CD4-positive, alpha-beta memory T cell (primary cell): ENCODE results near the gene SCAF1. TPM values are rescaled to one million over a fixed set of nuclear protein-coding genes. Genes with fewer than 3 reads are reported as not detected.
A peak's percentile ranks its signal among the peaks of the same experiment; 100 is the strongest.

Experiments used
- CTCF ChIA-PET: fragments of 350-600 bp; sonication (Branson Sonifier 250); formaldehyde crosslinking; loops from one replicate; lab custom pipeline; 2021; ENCODE audit warnings: inconsistent platforms; ENCODE audit not compliant: partially characterized antibody; lab: Charles Lee
- POLR2A ChIA-PET: fragments of 350-600 bp; sonication (Branson Sonifier 250); formaldehyde crosslinking; loops from one replicate; lab custom pipeline; 2021; ENCODE audit not compliant: partially characterized antibody; lab: Charles Lee
- DNase-seq, 5 donors: peaks; one replicate each; pipeline versions ENCODE4 v3.0.0 to v3.0.0-alpha.2; 2020 to 2022; ENCODE audit warnings: mixed read lengths in 1 of 5
- H3K27ac ChIP-seq: one replicate; pipeline ENCODE4 v1.7.0; 2013; ENCODE audit warnings: low read depth, low read length
- H3K27me3 ChIP-seq: 2 replicates; pipeline ENCODE4 v1.7.0; 2013; ENCODE audit warnings: mild to moderate bottlenecking, low read length, moderate library complexity; ENCODE audit not compliant: insufficient read depth
- H3K36me3 ChIP-seq: 2 replicates; pipeline ENCODE4 v1.7.0; 2013; ENCODE audit warnings: mild to moderate bottlenecking, low read length, moderate library complexity; ENCODE audit not compliant: insufficient read depth
- H3K4me1 ChIP-seq: 2 replicates; pipeline ENCODE4 v1.7.0; 2013; ENCODE audit warnings: mild to moderate bottlenecking, low read length, moderate library complexity; ENCODE audit not compliant: insufficient read depth
- H3K4me3 ChIP-seq, 2 donors: one replicate each; pipeline ENCODE4 v1.7.0; 2013; ENCODE audit warnings: low read length in 2 of 2, mild to moderate bottlenecking in 1 of 2
- H3K9me3 ChIP-seq, 2 donors: one replicate each; pipeline ENCODE4 v1.7.0; 2013; ENCODE audit warnings: low read length in 2 of 2, control low read depth in 1 of 2; ENCODE audit not compliant: control insufficient read depth in 1 of 2
- H3K27ac Mint-ChIP-seq, 7 donors: one replicate each; pipeline ENCODE4 v1.8.0; 2020 to 2021; ENCODE audit warnings: mixed read lengths in 7 of 7, mild to moderate bottlenecking in 6 of 7, inconsistent platforms in 3 of 7, moderate library complexity in 3 of 7
- H3K27me3 Mint-ChIP-seq, 2 donors: one replicate each; pipeline ENCODE4 v1.8.0; 2020 to 2021; ENCODE audit warnings: mixed read lengths in 2 of 2
- H3K36me3 Mint-ChIP-seq, 2 donors: one replicate each; pipeline ENCODE4 v1.8.0; 2020 to 2021; ENCODE audit warnings: mixed read lengths in 2 of 2, inconsistent platforms in 1 of 2, mild to moderate bottlenecking in 1 of 2
- H3K4me1 Mint-ChIP-seq, 4 donors: one replicate each; pipeline ENCODE4 v1.8.0; 2020 to 2021; ENCODE audit warnings: mixed read lengths in 4 of 4, mild to moderate bottlenecking in 1 of 4
- H3K4me3 Mint-ChIP-seq, 8 donors: one replicate each; pipeline ENCODE4 v1.8.0; 2020 to 2021; ENCODE audit warnings: mixed read lengths in 8 of 8, mild to moderate bottlenecking in 7 of 8, moderate library complexity in 6 of 8, inconsistent platforms in 3 of 8
- H3K9me3 Mint-ChIP-seq, 8 donors: one replicate each; pipeline ENCODE4 v1.8.0; 2020 to 2021; ENCODE audit warnings: mixed read lengths in 8 of 8, mild to moderate bottlenecking in 5 of 8, inconsistent platforms in 3 of 8, moderate library complexity in 1 of 8
- intact Hi-C: fragments of 100-400 bp; cut with micrococcal nuclease; formaldehyde crosslinking; loops from one replicate; pipeline ENCODE4 v1.15.1; 2023
- polyA plus RNA-seq, 2 donors: library from polyadenylated mRNA; unstranded; fragments of 300-500 nt; fragmentation: Illumina TruSeq; gene quantifications; one replicate each; pipeline ENCODE4 v1.2.3, GENCODE V29; 2021
- total RNA-seq, 2 experiments: library from RNA; stranded (reverse); gene quantifications; one replicate each; pipeline ENCODE4 v1.2.3, GENCODE V29; 2021

The SCAF1 gene
- total RNA-seq: 10 to 100 TPM; 60.5 to 62.7 TPM
- 1 to 10 TPM in 1 of 2 donors, not detected in 1; 4.0 TPM for polyA plus RNA-seq

DNA sequence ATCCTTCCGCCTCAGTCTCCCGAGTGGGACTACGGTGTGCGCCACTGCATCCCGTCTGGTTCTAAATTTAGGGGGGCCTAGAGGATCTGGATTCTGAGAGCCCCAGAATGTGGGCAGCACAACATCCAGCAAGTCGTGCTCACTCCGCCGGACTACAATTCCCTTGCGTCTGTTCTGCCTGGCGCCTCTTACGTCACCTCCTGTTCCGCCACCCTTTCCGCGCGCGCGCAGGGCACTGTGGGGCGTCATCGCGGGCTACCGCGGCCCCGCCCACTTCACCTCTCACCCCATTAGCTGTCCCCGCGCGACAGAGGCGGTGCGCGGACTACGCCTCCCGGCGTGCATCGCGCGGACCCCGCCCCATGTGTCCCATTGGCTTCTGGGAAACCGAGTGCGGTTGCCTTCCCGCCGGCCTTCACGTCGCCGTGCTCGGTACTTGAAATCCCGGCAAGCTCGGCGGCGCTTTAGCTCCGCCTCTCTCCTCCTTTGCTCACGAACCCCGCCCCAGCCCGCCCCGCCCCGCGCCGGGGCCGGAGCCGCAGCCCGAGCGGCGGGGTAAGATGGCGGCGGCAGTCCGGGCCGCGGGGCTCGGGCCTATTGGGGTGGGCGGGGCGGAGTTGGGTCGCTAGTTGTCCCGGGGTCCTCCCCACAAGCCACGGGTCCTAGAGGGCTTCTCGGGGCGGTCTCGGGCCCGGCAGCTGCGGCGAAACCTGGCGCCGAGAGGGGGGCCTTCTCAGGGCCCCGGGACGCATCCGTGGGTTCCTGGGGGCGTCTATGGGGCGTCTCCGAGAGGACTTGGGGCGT, at the start of gene SCAF1:
SCAF1 (plus strand) TSS at position 522 of the 804 bp plus-strand sequence. CDS start 2,818 bp downstream, outside the sequence.
- DNase-seq: peak; percentile 99 to 100 (median 100)
- H3K4me3 Mint-ChIP-seq: peak within 1 kb of the TSS; percentile 89 to 95 (median 92)
- H3K27ac Mint-ChIP-seq: peak within 1 kb of the TSS; percentile 96 to 100 (median 99)
- Histone ChIP-seq H3K4me3 (peak within 1 kb of the TSS; percentile 73 to 79), H3K27me3 (no peaks in the 10 kb centered on the region), H3K4me1 (peaks cover 64% of the 10 kb centered on the region), H3K27ac (peak within 1 kb of the TSS; percentile 97), H3K9me3 (no peaks in the 10 kb centered on the region), H3K36me3 (peaks cover 15% of the 10 kb centered on the region)
- peaks cover 47 to 79% (median 58%) of the 10 kb centered on the region in 4 donors for H3K4me1 Mint-ChIP-seq
- CTCF ChIA-PET: interaction anchor here (1.0 to 3.1 kb wide), 6 partner anchors 23 to 62 kb away, joined by 3 to 18 read pairs (median 8); partner anchors contain the start of gene NOSIP
- POLR2A ChIA-PET: interaction anchor here (0.6 to 5.0 kb wide), 19 partner anchors 14 to 677 kb away, joined by 3 to 146 read pairs (median 5); partner anchors contain the start of genes AKT1S1, ALDH16A1, BCL2L12 and FTL
- peaks cover 3 to 29% of the 10 kb centered on the region in 2 donors for H3K36me3 Mint-ChIP-seq
- intact Hi-C loops: loop anchor here (1.0 to 5.0 kb wide), 8 partner anchors 23 to 1320 kb away; partner anchors contain the start of genes ALDH16A1, BCL2L12, GYS1 and IRF3
- H3K9me3 Mint-ChIP-seq: no peaks in the 10 kb centered on the region
- no peaks in the 10 kb centered on the region for H3K27me3 Mint-ChIP-seq

DNA sequence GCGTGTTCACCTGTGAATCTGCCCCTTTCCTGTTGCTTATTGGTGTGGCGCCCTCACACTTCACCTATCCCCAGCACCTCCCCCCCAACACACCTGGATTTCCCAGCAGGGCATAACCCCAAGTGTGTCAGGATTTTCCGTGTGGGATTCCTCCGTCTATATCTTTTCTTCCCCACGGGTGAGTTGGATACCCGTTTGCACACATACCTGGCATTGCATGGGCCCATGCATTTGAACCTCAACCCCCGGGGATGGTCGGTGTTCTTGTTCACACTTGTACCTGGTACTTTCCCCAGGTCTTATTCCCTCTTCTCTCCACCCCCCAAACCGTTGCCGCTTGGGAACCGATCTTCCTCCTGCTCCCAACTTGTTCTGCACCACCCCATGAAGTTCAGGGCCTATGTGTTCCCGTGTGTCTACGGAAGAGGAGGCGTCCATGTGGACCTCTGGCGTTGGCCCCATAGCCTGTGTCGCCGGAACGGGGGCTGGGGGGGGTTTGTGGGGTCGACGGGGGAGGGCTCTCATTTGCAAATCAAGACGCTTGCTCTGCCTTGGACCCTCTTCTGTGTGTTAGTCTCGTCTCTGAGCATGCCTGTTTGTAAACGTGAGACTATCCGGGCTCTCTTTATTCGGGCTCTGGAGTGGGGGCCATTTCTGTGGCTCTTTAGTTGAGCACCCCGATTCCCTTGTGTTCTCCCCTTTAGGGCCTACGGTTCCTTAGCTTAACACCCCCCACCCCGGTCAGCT, 49.4 kb upstream of the SCAF1 start:
- peak overlapping the region; percentile 81 to 95 (median 93) for H3K4me3 Mint-ChIP-seq
- Histone ChIP-seq H3K27me3 (no peaks in the 10 kb centered on the region), H3K4me3 (peak overlapping the region; percentile 74 to 77), H3K36me3 (peaks cover 22% of the 10 kb centered on the region), H3K9me3 (no peaks in the 10 kb centered on the region), H3K27ac (peak overlapping the region; percentile 62), H3K4me1 (peaks cover 23% of the 10 kb centered on the region)
- peak in 3 of 5 donors; percentile 6 to 53 (median 19) for DNase-seq
- peaks cover 6 to 30% of the 10 kb centered on the region in 2 donors for H3K36me3 Mint-ChIP-seq
- ChIA-PET POLR2A (interaction anchor here (0.6 to 7.9 kb wide), 24 partner anchors 13 to 1141 kb away, joined by 3 to 116 read pairs (median 5); partner anchors contain the start of genes ALDH16A1, BCL2L12, IRF3 and NOSIP), CTCF (interaction anchor here (0.6 to 2.7 kb wide), 5 partner anchors 12 to 94 kb away, joined by 3 to 12 read pairs (median 3); partner anchors contain the start of genes NOSIP, PRRG2, RRAS and SCAF1)
- H3K4me1 Mint-ChIP-seq: peaks cover 21 to 48% (median 31%) of the 10 kb centered on the region in 4 donors
- intact Hi-C loops: loop anchor here (5.0 kb wide), 1 partner anchor 175 kb away; the partner anchor contains the start of gene AP2A1
- peak overlapping the region; percentile 84 to 98 (median 95) for H3K27ac Mint-ChIP-seq
- no peaks in the 10 kb centered on the region for H3K27me3 Mint-ChIP-seq
- no peaks in the 10 kb centered on the region for H3K9me3 Mint-ChIP-seq

GRCh38 chr19:49593233-49594113, 48.5 kb upstream of the SCAF1 start:
- peaks cover 23% of the 10 kb centered on the region for H3K4me1 ChIP-seq
- H3K4me1 Mint-ChIP-seq: peaks cover 21 to 48% (median 31%) of the 10 kb centered on the region in 4 donors
- H3K36me3 Mint-ChIP-seq: peaks cover 6 to 34% of the 10 kb centered on the region in 2 donors
- peak; percentile 88 to 92 (median 89) for DNase-seq
- H3K9me3 ChIP-seq: no peaks in the 10 kb centered on the region
- H3K4me3 ChIP-seq: peak overlapping the region; percentile 74 to 77
- POLR2A ChIA-PET: interaction anchor here (0.6 to 7.9 kb wide), 18 partner anchors 14 to 431 kb away, joined by 3 to 116 read pairs (median 4); partner anchors contain the start of genes BCL2L12, IRF3, NOSIP and PRMT1
- H3K4me3 Mint-ChIP-seq: peak overlapping the region; percentile 81 to 95 (median 93)
- intact Hi-C loops: loop anchor here (5.0 kb wide), 1 partner anchor 174 kb away; the partner anchor contains the start of gene AP2A1
- no peaks in the 10 kb centered on the region for H3K27me3 Mint-ChIP-seq
- H3K27ac Mint-ChIP-seq: peak overlapping the region; percentile 84 to 98 (median 95)
- H3K27ac ChIP-seq: peak overlapping the region; percentile 62
- CTCF ChIA-PET: interaction anchor here (0.6 to 2.7 kb wide), 7 partner anchors 13 to 95 kb away, joined by 3 to 12 read pairs (median 3); partner anchors contain the start of genes NOSIP, PRRG2, RRAS and SCAF1
- H3K36me3 ChIP-seq: peaks cover 22% of the 10 kb centered on the region
- H3K27me3 ChIP-seq: no peaks in the 10 kb centered on the region
- no peaks in the 10 kb centered on the region for H3K9me3 Mint-ChIP-seq

GRCh38 chr19:49594157-49594992, 47.6 kb upstream of the SCAF1 start:
- Histone ChIP-seq H3K27ac (peak overlapping the region; percentile 62), H3K36me3 (peaks cover 30% of the 10 kb centered on the region), H3K4me3 (no peak overlapping the region), H3K9me3 (no peaks in the 10 kb centered on the region), H3K27me3 (no peaks in the 10 kb centered on the region), H3K4me1 (peaks cover 23% of the 10 kb centered on the region)
- Mint-ChIP-seq H3K27ac (peak overlapping the region; percentile 84 to 98 (median 93)), H3K9me3 (no peaks in the 10 kb centered on the region), H3K27me3 (no peaks in the 10 kb centered on the region), H3K4me3 (peak overlapping the region; percentile 29 to 95 (median 93)), H3K36me3 (peaks cover 6 to 38% of the 10 kb centered on the region in 2 donors), H3K4me1 (peaks cover 17 to 42% (median 29%) of the 10 kb centered on the region in 4 donors)
- intact Hi-C loops: loop anchor here (5.0 kb wide), 1 partner anchor 173 kb away; the partner anchor contains the start of gene AP2A1
- CTCF ChIA-PET: interaction anchor here (0.7 to 2.1 kb wide), 3 partner anchors 44 to 90 kb away, joined by 3 to 12 read pairs (median 4); partner anchors contain the start of genes RRAS and SCAF1
- no peak for DNase-seq
- POLR2A ChIA-PET: interaction anchor here (1.2 to 7.9 kb wide), 7 partner anchors 14 to 83 kb away, joined by 4 to 116 read pairs (median 14); partner anchors contain the start of genes NOSIP, PRMT1, PRRG2 and RRAS

DNA sequence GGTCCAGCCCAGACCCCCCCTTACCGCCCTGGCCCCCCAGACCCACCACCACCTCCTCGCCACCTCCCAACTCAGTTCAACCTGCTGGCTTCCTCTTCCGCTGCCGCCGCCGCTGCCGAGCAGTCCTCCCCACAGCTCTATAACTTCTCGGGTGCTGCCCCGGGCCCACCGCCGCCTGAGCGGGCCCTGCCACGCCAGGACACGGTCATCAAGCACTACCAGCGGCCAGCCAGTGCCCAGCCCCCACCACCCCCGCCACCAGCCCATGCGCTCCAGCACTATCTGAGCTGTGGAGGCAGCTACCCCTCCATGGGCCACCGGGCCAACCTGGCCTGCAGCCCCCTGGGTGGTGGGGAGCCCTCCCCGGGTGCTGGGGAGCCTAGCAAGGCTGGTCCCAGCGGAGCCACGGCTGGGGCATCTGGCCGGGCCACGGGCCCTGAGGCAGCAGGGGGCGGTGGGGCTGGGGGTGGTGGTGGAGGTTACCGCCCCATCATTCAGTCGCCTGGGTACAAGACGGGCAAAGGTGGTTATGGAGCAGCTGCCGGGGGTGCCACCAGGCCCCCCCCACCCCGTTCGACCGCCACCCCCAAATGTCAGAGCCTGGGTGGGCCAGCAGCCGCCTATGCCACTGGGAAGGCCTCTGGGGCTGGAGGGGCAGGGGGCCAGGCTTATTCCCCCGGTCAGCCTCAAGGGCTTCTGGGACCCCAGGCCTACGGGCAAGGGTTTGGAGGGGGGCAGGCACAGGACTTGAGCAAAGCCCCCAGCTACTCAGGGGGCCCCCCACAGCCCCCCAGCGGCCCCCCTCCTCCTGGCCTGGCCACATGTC, 46.8 kb upstream of the SCAF1 start:
- DNase-seq: no peak
- no peak overlapping the region for H3K4me3 ChIP-seq
- H3K4me1 ChIP-seq: peaks cover 23% of the 10 kb centered on the region
- intact Hi-C loops: loop anchor here (5.0 kb wide), 1 partner anchor 172 kb away; the partner anchor contains the start of gene AP2A1
- H3K9me3 Mint-ChIP-seq: no peaks in the 10 kb centered on the region
- H3K27ac ChIP-seq: no peak overlapping the region
- CTCF ChIA-PET: no interaction called here
- POLR2A ChIA-PET: interaction anchor here (1.5 to 7.9 kb wide), 7 partner anchors 15 to 82 kb away, joined by 3 to 116 read pairs (median 14); partner anchors contain the start of genes NOSIP, PRMT1, PRRG2 and RRAS
- peaks cover 37% of the 10 kb centered on the region for H3K36me3 ChIP-seq
- H3K9me3 ChIP-seq: no peaks in the 10 kb centered on the region
- H3K27ac Mint-ChIP-seq: no peak overlapping the region
- peaks cover 14 to 38% (median 25%) of the 10 kb centered on the region in 4 donors for H3K4me1 Mint-ChIP-seq
- no peaks in the 10 kb centered on the region for H3K27me3 ChIP-seq
- H3K4me3 Mint-ChIP-seq: no peak overlapping the region
- no peaks in the 10 kb centered on the region for H3K27me3 Mint-ChIP-seq
- peaks cover 10 to 43% of the 10 kb centered on the region in 2 donors for H3K36me3 Mint-ChIP-seq
